Lung (tissue), 12 donors: Measurements from ENCODE around the gene ACSS2. TPM values are rescaled to one million over a fixed set of nuclear protein-coding genes. Genes with fewer than 3 reads are reported as not detected.

Experiments
- ATAC-seq: fragments of 200-7000 bp; cut with Tn5 transposase; one replicate; pipeline ENCODE4 v1.9.1; 2020; ENCODE audit warnings: moderate number of reproducible peaks; ENCODE audit not compliant: insufficient read depth, low FRiP score
- DNase-seq, 3 donors: peaks; one replicate each; pipeline ENCODE4 v3.0.0-alpha.2; 2013 to 2017
- H3K27ac ChIP-seq, 2 donors: one replicate each; pipeline ENCODE4 v1.5.1; 2013; ENCODE audit warnings: mild to moderate bottlenecking in 2 of 2, moderate library complexity in 2 of 2, control low read depth in 1 of 2, inconsistent platforms in 1 of 2, low read depth in 1 of 2, low read length in 1 of 2
- H3K27me3 ChIP-seq, 3 donors: one replicate each; pipeline ENCODE4 v1.5.1; 2013; ENCODE audit warnings: low read length in 2 of 3; ENCODE audit not compliant: control insufficient read depth in 3 of 3, insufficient read depth in 3 of 3
- H3K36me3 ChIP-seq, 4 donors: one replicate each; pipeline ENCODE4 v1.5.1; 2013; ENCODE audit warnings: low read length in 4 of 4, mild to moderate bottlenecking in 1 of 4, moderate library complexity in 1 of 4; ENCODE audit not compliant: control insufficient read depth in 4 of 4, insufficient read depth in 4 of 4
- H3K4me1 ChIP-seq, 5 donors: one replicate each; pipeline ENCODE4 v1.5.1; 2013; ENCODE audit warnings: low read length in 5 of 5, mild to moderate bottlenecking in 2 of 5, moderate library complexity in 1 of 5; ENCODE audit not compliant: control insufficient read depth in 5 of 5, insufficient read depth in 5 of 5
- H3K4me3 ChIP-seq: one replicate; pipeline ENCODE4 v1.5.1; 2013; ENCODE audit warnings: mild to moderate bottlenecking, control low read depth, moderate library complexity
- H3K9ac ChIP-seq, 2 donors: one replicate each; pipeline ENCODE4 v1.5.1; 2013; ENCODE audit warnings: low read length in 2 of 2, control low read depth in 1 of 2; ENCODE audit not compliant: insufficient read depth in 1 of 2
- H3K9me3 ChIP-seq, 4 donors: one replicate each; pipeline ENCODE4 v1.5.1; 2013; ENCODE audit warnings: low read length in 3 of 4, mild to moderate bottlenecking in 1 of 4, moderate library complexity in 1 of 4; ENCODE audit not compliant: control insufficient read depth in 4 of 4, insufficient read depth in 3 of 4
- WGBS, 2 donors: extraction: QIAGEN DNeasy Blood & Tissue Kit; methylation state at CpG; one replicate each; pipeline ENCODE4 v1.1.7; 2013; 5-methylcytosine and 5-hydroxymethylcytosine counted together
- polyA plus RNA-seq, 2 donors: library from polyadenylated mRNA; stranded (reverse); fragments of 200-250 nt; gene quantifications; one replicate each; pipeline ENCODE4 v1.2.1, GENCODE V29; 2013
- total RNA-seq, 2 donors: library from RNA; depleted of rRNA in 1 of 2; stranded (reverse); fragments of >200 nt in 1 of 2; gene quantifications; one replicate each; pipeline ENCODE4 v1.2.1, GENCODE V29; 2014 to 2021
- TF ChIP-seq, protein P1 (sequence below): IDR thresholded peaks from 2 replicates; pipeline ENCODE4 v1.5.1; 2012; ENCODE audit warnings: mild to moderate bottlenecking; ENCODE audit errors: control extremely low read depth, extremely low read depth
- donor health status: control.
- donor health status: control.
- donor health status: Bipolar disorder and iron deficiency.
- donor health status: healthy.
- donor health status: DM: yes; HTN: yes; CAD: no.

Gene ACSS2
- total and polyA plus RNA-seq, 4 donors = 69.7 to 300 (median 161) TPM

DNA sequence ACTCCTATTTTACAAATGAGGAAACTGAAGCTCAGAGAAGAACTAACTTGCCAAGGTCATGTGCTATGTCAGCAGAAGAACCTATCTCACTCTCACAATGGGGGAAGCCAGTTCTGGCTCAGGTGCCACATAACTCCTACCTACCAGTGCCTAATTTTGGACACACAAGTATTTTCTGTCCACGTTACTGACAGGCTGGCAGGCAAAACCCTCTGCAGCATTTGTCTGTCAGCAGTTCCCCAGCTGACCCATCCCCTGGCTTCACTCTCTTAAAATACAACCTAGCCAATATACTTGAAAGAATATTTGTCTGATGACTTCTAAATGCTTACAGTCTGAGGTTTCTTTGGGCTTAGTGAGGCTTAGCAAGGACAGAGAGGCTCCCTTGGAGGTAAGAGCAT is 63.7 kb downstream of the ACSS2 start:
- TF ChIP-seq, protein P1, sequence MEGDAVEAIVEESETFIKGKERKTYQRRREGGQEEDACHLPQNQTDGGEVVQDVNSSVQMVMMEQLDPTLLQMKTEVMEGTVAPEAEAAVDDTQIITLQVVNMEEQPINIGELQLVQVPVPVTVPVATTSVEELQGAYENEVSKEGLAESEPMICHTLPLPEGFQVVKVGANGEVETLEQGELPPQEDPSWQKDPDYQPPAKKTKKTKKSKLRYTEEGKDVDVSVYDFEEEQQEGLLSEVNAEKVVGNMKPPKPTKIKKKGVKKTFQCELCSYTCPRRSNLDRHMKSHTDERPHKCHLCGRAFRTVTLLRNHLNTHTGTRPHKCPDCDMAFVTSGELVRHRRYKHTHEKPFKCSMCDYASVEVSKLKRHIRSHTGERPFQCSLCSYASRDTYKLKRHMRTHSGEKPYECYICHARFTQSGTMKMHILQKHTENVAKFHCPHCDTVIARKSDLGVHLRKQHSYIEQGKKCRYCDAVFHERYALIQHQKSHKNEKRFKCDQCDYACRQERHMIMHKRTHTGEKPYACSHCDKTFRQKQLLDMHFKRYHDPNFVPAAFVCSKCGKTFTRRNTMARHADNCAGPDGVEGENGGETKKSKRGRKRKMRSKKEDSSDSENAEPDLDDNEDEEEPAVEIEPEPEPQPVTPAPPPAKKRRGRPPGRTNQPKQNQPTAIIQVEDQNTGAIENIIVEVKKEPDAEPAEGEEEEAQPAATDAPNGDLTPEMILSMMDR = no peak
- Histone ChIP-seq H3K9me3 (no peaks in the 10 kb centered on the region), H3K27ac (peak overlapping the region in 1 of 2 donors; percentile 41), H3K9ac (no peak overlapping the region), H3K4me3 (no peak overlapping the region), H3K4me1 (peaks cover 0 to 5% (median 0%) of the 10 kb centered on the region in 5 donors), H3K27me3 (no peaks in the 10 kb centered on the region), H3K36me3 (peaks cover 9 to 36% (median 23%) of the 10 kb centered on the region in 4 donors)
- DNase-seq = no peak
- WGBS, 2 donors = 81 to 86% methylated on average over 1 of the region's 1 CpG
- no peak for ATAC-seq

DNA sequence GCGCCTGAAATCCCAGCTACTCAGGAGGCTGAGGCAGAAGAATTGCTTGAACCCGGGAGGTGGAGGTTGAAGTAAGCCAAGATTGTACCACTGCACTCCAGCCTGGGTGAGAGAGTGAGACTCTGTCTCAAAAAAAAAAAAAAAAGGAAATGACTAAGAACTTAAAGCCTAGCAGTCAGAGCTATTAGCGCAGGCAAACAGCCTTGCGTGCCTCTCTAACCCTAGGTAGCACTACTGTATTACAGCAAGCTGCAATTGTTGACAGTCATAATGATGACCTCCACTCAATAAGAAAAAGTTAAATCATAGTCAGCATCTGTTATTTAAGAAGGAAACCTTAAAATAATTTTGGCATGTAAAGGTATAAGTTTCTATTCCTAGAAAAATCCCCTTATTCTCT is 64.8 kb downstream of the ACSS2 start:
- ATAC-seq (no peak), DNase-seq (no peak)
- Histone ChIP-seq H3K27me3 (no peaks in the 10 kb centered on the region), H3K4me1 (peaks cover 0 to 6% (median 0%) of the 10 kb centered on the region in 5 donors), H3K9ac (no peak overlapping the region), H3K4me3 (no peak overlapping the region), H3K27ac (no peak overlapping the region), H3K36me3 (peaks cover 10 to 38% (median 26%) of the 10 kb centered on the region in 4 donors), H3K9me3 (no peaks in the 10 kb centered on the region)
- WGBS, 2 donors = 61 to 81% methylated on average over 4 of the region's 4 CpGs
- TF ChIP-seq, protein P1 = no peak

DNA sequence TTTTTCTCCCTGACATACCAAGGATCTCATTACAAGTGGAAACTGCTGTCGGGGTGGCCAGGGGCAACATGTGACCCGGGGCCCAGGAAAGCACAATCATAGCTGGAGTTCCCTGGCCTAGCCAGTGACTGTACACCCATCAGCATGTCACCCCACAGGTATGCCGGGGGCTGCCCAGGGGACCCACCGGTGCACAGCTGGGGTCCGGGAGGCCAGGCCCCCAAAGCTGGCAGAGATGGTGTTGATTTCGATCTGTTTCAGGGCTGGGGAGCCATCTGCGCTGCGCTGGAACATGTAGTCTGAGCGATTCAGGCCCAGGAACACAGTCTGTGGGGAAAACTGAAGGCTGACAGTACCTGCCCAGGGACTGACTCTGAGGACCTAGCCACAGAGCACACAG is 65.9 kb downstream of the ACSS2 start:
- Histone ChIP-seq H3K4me3 (no peak overlapping the region), H3K9me3 (no peaks in the 10 kb centered on the region), H3K27ac (no peak overlapping the region), H3K36me3 (peaks cover 10 to 37% (median 26%) of the 10 kb centered on the region in 4 donors), H3K27me3 (no peaks in the 10 kb centered on the region), H3K9ac (no peak overlapping the region), H3K4me1 (peaks cover 0 to 6% (median 0%) of the 10 kb centered on the region in 5 donors)
- DNase-seq (no peak), ATAC-seq (no peak)
- 97 to 99% methylated on average over 9 of the region's 9 CpGs for WGBS, 2 donors
- TF ChIP-seq, protein P1 = no peak
